ENCODE measurements around the gene ZSWIM6.

ZSWIM6 gene

GRCh38 chr5:61306531-61307131 is 25.4 kb upstream of the ZSWIM6 start:
- DNase-seq (ENCODE audit: low read depth in 1 of 2, low spot score in 1 of 2): no peak

- DNase-seq (ENCODE audit: low read depth in 1 of 2, low spot score in 1 of 2): no peak
These were observed 24.9 kb upstream of the ZSWIM6 start for GRCh38 chr5:61307191-61307590.

GRCh38 chr5:61307611-61308010 is 24.4 kb upstream of the ZSWIM6 start:
- DNase-seq (ENCODE audit: low read depth in 1 of 2, low spot score in 1 of 2): no peak

GRCh38 chr5:61308712-61309111 is 23.3 kb upstream of the ZSWIM6 start:
- no peak for DNase-seq (ENCODE audit: low read depth in 1 of 2, low spot score in 1 of 2)

- no peak for DNase-seq (ENCODE audit: low read depth in 1 of 2, low spot score in 1 of 2)
These were observed 22.9 kb upstream of the ZSWIM6 start for GRCh38 chr5:61309115-61309514.

GRCh38 chr5:61311056-61311610 is 20.9 kb upstream of the ZSWIM6 start:
- DNase-seq (ENCODE audit: low read depth in 1 of 2, low spot score in 1 of 2): no peak

GRCh38 chr5:61311836-61312808 is 19.9 kb upstream of the ZSWIM6 start:
- no peak for DNase-seq (ENCODE audit: low read depth in 1 of 2, low spot score in 1 of 2)

GRCh38 chr5:61313960-61314681 is 17.9 kb upstream of the ZSWIM6 start:
- no peak for DNase-seq (ENCODE audit: low read depth in 1 of 2, low spot score in 1 of 2)

GRCh38 chr5:61318376-61318775 is 13.7 kb upstream of the ZSWIM6 start:
- DNase-seq (ENCODE audit: low read depth in 1 of 2, low spot score in 1 of 2): no peak

- no peak for DNase-seq (ENCODE audit: low read depth in 1 of 2, low spot score in 1 of 2)
These were observed 12.5 kb upstream of the ZSWIM6 start for GRCh38 chr5:61319388-61320146.

- DNase-seq (ENCODE audit: low read depth in 1 of 2, low spot score in 1 of 2): no peak
These were observed 11.2 kb upstream of the ZSWIM6 start for GRCh38 chr5:61320860-61321259.

- no peak for DNase-seq (ENCODE audit: low read depth in 1 of 2, low spot score in 1 of 2)
These were observed 10.4 kb upstream of the ZSWIM6 start for GRCh38 chr5:61321669-61322068.

- DNase-seq (ENCODE audit: low read depth in 1 of 2, low spot score in 1 of 2): no peak
These were observed 9.0 kb upstream of the ZSWIM6 start for GRCh38 chr5:61322738-61323725.

GRCh38 chr5:61327760-61328753 is 4.0 kb upstream of the ZSWIM6 start:
- no peak for DNase-seq (ENCODE audit: low read depth in 1 of 2, low spot score in 1 of 2)

- no peak for DNase-seq (ENCODE audit: low read depth in 1 of 2, low spot score in 1 of 2)
These were observed 3.1 kb upstream of the ZSWIM6 start for GRCh38 chr5:61328791-61329549.

- DNase-seq (ENCODE audit: low read depth in 1 of 2, low spot score in 1 of 2): no peak
These were observed 2.4 kb upstream of the ZSWIM6 start for GRCh38 chr5:61329550-61330128.

GRCh38 chr5:61330341-61330844 is 1.7 kb upstream of the ZSWIM6 start:
- DNase-seq (ENCODE audit: low read depth in 1 of 2, low spot score in 1 of 2): no peak
